GM12878 (cell line): ENCODE results near the gene LDLRAD4. TPM values are rescaled to one million over a fixed set of nuclear protein-coding genes. Genes with fewer than 3 reads are reported as not detected.

Experiments used
- ATAC-seq: fragments of 200-7000 bp; cut with Tn5 transposase; 3 replicates; pipeline ENCODE4 v1.9.1; 2020; ENCODE audit warnings: mild to moderate bottlenecking, moderate library complexity
- BruUV-seq: library from RNA; stranded (reverse); fragments of 400-500 nt; replicated peaks from 2 replicates; lab custom pipeline; 2021; lab: Mats Ljungman, UMichigan
- CTCF ChIA-PET: fragments of 300-600 bp; sonication (Branson Sonifier 250); formaldehyde crosslinking; extraction: SDS; loops from one replicate; lab custom pipeline; 2021; ENCODE audit warnings: inconsistent platforms; lab: Yijun Ruan, JAX
- POLR2A ChIA-PET: fragments of 350-600 bp; formaldehyde crosslinking; extraction: SDS; loops from one replicate; lab custom pipeline; 2021; ENCODE audit warnings: inconsistent platforms; lab: Charles Lee
- RAD21 ChIA-PET: fragments of 300-600 bp; sonication (Branson Sonifier 250); formaldehyde crosslinking; loops from one replicate; lab custom pipeline; 2023; ENCODE audit warnings: antibody characterized with exemption; ENCODE audit not compliant: unreplicated experiment; lab: Charles Lee
- SMC1A ChIA-PET: fragments of 300-600 bp; sonication (Branson Sonifier 250); formaldehyde crosslinking; loops from one replicate; lab custom pipeline; 2023; ENCODE audit not compliant: unreplicated experiment, uncharacterized antibody; lab: Charles Lee
- DNase-seq: peaks from one replicate; pipeline ENCODE4 v3.0.0-alpha.2; 2011; ENCODE audit warnings: low read depth, low spot score
- FAIRE-seq: peaks from 3 replicates; lab custom pipeline; 2011; peaks lifted over from hg19 to GRCh38; lab: Jason Lieb, UNC
- H2AFZ ChIP-seq: 2 replicates; pipeline ENCODE4 v1.6.0; 2011; ENCODE audit warnings: low read depth, low read length, control low read depth; ENCODE audit not compliant: control insufficient read depth
- H3K27ac ChIP-seq: 2 replicates; pipeline ENCODE4 v1.5.1; 2011; ENCODE audit warnings: control low read depth; ENCODE audit not compliant: control insufficient read depth, insufficient read depth
- H3K27me3 ChIP-seq, 2 experiments: replicated peaks in 1 of 2; 2 replicates each; pipeline versions ENCODE4 v1.6.0 to v1.6.1; 2011; ENCODE audit warnings: low read length in 1 of 2; ENCODE audit not compliant: control insufficient read depth in 2 of 2, insufficient read depth in 2 of 2
- H3K36me3 ChIP-seq, 2 experiments: 2 replicates each; pipeline ENCODE4 v1.5.1; 2011; ENCODE audit warnings: low read length in 1 of 2; ENCODE audit not compliant: control insufficient read depth in 2 of 2, insufficient read depth in 2 of 2
- H3K4me1 ChIP-seq: 2 replicates; pipeline ENCODE4 v1.6.1; 2011; ENCODE audit warnings: mild to moderate bottlenecking, low read length, moderate library complexity, mixed read lengths; ENCODE audit not compliant: control insufficient read depth, insufficient read depth
- H3K4me2 ChIP-seq: 2 replicates; pipeline ENCODE4 v1.6.0; 2011; ENCODE audit warnings: control low read depth; ENCODE audit not compliant: control insufficient read depth, insufficient read depth
- H3K4me3 ChIP-seq: fragments of 200-600 bp; sonication (generic); 2 replicates; pipeline ENCODE4 v1.5.1; 2016
- H3K79me2 ChIP-seq: 2 replicates; pipeline ENCODE4 v1.6.0; 2011; ENCODE audit warnings: low read length; ENCODE audit not compliant: control insufficient read depth, insufficient read depth
- H3K9ac ChIP-seq: 2 replicates; pipeline ENCODE4 v1.8.0; 2011; ENCODE audit warnings: low read length, control low read depth, mixed read lengths; ENCODE audit not compliant: control insufficient read depth, insufficient read depth
- H3K9me3 ChIP-seq: replicated peaks from 3 replicates; pipeline ENCODE4 v1.5.1; 2011; ENCODE audit warnings: mild to moderate bottlenecking, low read length; ENCODE audit not compliant: control insufficient read depth, insufficient read depth
- H4K20me1 ChIP-seq: 2 replicates; pipeline ENCODE4 v1.6.0; 2011; ENCODE audit not compliant: control insufficient read depth, insufficient read depth
- EED ChIP-seq: sonication (generic); IDR thresholded peaks from 2 replicates; pipeline ENCODE4 v1.6.1; 2016; ENCODE audit warnings: antibody characterized with exemption, low read depth
- JUND ChIP-seq: IDR thresholded peaks from 2 replicates; pipeline ENCODE4 v1.6.1; 2012; ENCODE audit warnings: low read depth, mild to moderate bottlenecking, low read length, improper control_type of control experiment, moderate library complexity
- MXI1 ChIP-seq: fragments of 150-350 bp; IDR thresholded peaks from 2 replicates; pipeline ENCODE4 v1.6.1; 2011; ENCODE audit warnings: low read depth, mild to moderate bottlenecking, inconsistent platforms, low read length, improper control_type of control experiment
- MYB ChIP-seq: fragments of 150-350 bp; IDR thresholded peaks from 2 replicates; pipeline ENCODE4 v1.6.1; 2014; ENCODE audit warnings: mild to moderate bottlenecking, low read depth, low read length, borderline replicate concordance
- NFIC ChIP-seq: IDR thresholded peaks from 2 replicates; pipeline ENCODE4 v1.6.1; 2012; ENCODE audit warnings: low read depth, mild to moderate bottlenecking, inconsistent platforms, low read length, moderate library complexity
- NFYB ChIP-seq: IDR thresholded peaks from 2 replicates; pipeline ENCODE4 v1.6.1; 2011; ENCODE audit warnings: low read depth, mild to moderate bottlenecking, low read length, improper control_type of control experiment, moderate library complexity; ENCODE audit not compliant: insufficient read depth
- SIX5 ChIP-seq: IDR thresholded peaks from 2 replicates; pipeline ENCODE4 v1.6.1; 2011; ENCODE audit warnings: mild to moderate bottlenecking, low read depth, low read length, moderate library complexity; ENCODE audit not compliant: severe bottlenecking
- SMAD1 ChIP-seq: fragments of 450-650 bp; IDR thresholded peaks from 2 replicates; pipeline ENCODE4 v1.6.1; 2018; ENCODE audit warnings: mild to moderate bottlenecking, low read depth; ENCODE audit not compliant: partially characterized antibody
- SMC3 ChIP-seq: IDR thresholded peaks from 2 replicates; pipeline ENCODE4 v1.6.1; 2011; ENCODE audit warnings: low read length, improper control_type of control experiment, borderline replicate concordance
- SREBF2 ChIP-seq: IDR thresholded peaks from 2 replicates; pipeline ENCODE4 v1.6.1; 2012; ENCODE audit warnings: mild to moderate bottlenecking, low read length
- SUPT20H ChIP-seq: IDR thresholded peaks from 2 replicates; pipeline ENCODE4 v1.6.1; 2011; ENCODE audit warnings: low read depth, mild to moderate bottlenecking, low read length, moderate library complexity, borderline replicate concordance; ENCODE audit not compliant: control insufficient read depth
- SUZ12 ChIP-seq: fragments of 200-600 bp; sonication (generic); IDR thresholded peaks from one replicate; pipeline ENCODE4 v1.6.1; 2018; ENCODE audit warnings: antibody characterized with exemption, mild to moderate bottlenecking; ENCODE audit not compliant: unreplicated experiment
- ZNF24 ChIP-seq: fragments of 450-650 bp; IDR thresholded peaks from 2 replicates; pipeline ENCODE4 v1.6.1; 2017; ENCODE audit warnings: antibody characterized with exemption, mild to moderate bottlenecking
- WGBS: methylation state at CpG from one replicate; pipeline ENCODE4 v1.1.6; 2016; ENCODE audit warnings: low lambda C conversion rate; ENCODE audit not compliant: insufficient replicate concordance, insufficient coverage; ENCODE audit errors: missing lambda C conversion rate; 5-methylcytosine and 5-hydroxymethylcytosine counted together
- in situ Hi-C: fragments of 300-500 bp; cut with MboI; formaldehyde crosslinking; loops from 9 replicates; pipeline ENCODE4 v1.14.3; 2018; ENCODE audit warnings: mixed read lengths
- intact Hi-C: fragments of 100-400 bp; cut with micrococcal nuclease; formaldehyde crosslinking; loops from one replicate; pipeline ENCODE4 v1.14.2; 2022; ENCODE audit not compliant: unreplicated experiment
- polyA plus RNA-seq, 11 experiments: library from polyadenylated mRNA; depleted of rRNA in 4 of 11; unstranded in 6 of 11; stranded (reverse) in 5 of 11; fragments of >200 nt; fragmentation: Nextera tagmentation in 4 of 11; fragmentation: Illumina TruSeq in 1 of 11; extraction: Ambion mirVana in 4 of 11; extraction: Trizol in 1 of 11; gene quantifications; 1 replicate in 1 of 11; 2 replicates in 10 of 11; pipeline versions ENCODE4 v1.2.1 to v1.2.3, GENCODE V29; 2011 to 2016; ENCODE audit warnings: inconsistent platforms in 2 of 11, missing spikeins in 2 of 11, low read depth in 1 of 11
- total RNA-seq, 4 experiments: library from RNA; depleted of rRNA in 3 of 4; stranded (reverse); fragments of >200 nt in 3 of 4; fragmentation: Illumina TruSeq in 1 of 4; extraction: Trizol in 1 of 4; gene quantifications; 2 replicates each; pipeline versions ENCODE4 v1.2.1 to v1.2.3, GENCODE V29; 2013 to 2021
- TF ChIP-seq, protein P1 (sequence below): IDR thresholded peaks from 2 replicates; pipeline ENCODE4 v1.6.1; 2011; ENCODE audit warnings: mild to moderate bottlenecking, low read depth, low read length, moderate library complexity; ENCODE audit not compliant: insufficient replicate concordance
- TF ChIP-seq, protein P2 (sequence below): fragments of 450-650 bp; IDR thresholded peaks from 2 replicates; pipeline ENCODE4 v1.6.1; 2017; ENCODE audit warnings: low read depth, mild to moderate bottlenecking, moderate library complexity
- TF ChIP-seq, protein P3 (sequence below): fragments of 450-650 bp; conservative IDR thresholded peaks from 2 replicates; pipeline ENCODE4 v1.6.1; 2017; ENCODE audit warnings: mild to moderate bottlenecking, moderate library complexity
- TF ChIP-seq, protein P4 (sequence below): IDR thresholded peaks from 2 replicates; pipeline ENCODE4 v1.6.1; 2012; ENCODE audit warnings: low read depth, low read length, improper control_type of control experiment

The LDLRAD4 gene
- total and polyA plus RNA-seq, 10 of the 15 experiments (the other 5 are each of a cell fraction or from before 2014, with no cell fraction given): 2.7 to 16.8 (median 11.2) TPM

DNA sequence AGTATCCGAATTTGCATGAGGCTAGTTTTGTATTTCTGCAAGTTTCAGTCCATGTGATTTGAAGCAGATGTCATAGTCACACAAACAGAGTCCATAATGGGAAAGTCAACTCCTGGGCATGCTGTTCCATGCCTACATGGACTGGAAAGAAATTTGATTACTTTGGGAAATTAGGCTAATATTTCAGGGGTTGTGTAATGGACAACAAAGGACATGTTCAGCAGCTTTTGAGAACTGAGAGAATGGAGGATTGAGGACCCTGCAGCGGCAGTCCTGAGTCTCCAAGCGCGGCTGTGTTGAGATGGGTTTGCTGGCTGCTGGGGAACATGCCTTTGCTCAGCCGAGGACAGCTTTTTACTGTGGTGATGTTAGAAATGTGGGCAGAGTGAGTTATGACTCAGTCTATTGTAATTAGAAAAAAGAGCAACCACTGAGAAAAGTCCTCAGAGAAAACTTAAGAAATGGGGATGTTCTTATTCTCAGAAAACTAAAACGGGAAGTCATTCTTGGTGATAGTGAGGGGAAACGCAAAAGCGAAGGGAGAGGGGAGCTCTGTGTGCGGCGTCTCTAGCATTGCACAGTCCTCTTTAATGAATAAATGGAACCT, 358.6 kb downstream of the LDLRAD4 start:
- WGBS: 1% methylated on average over 10 of the region's 10 CpGs
- DNase-seq (peak; percentile 90), ATAC-seq (peak; percentile 93), FAIRE-seq (peak; percentile 95)
- H3K27me3 ChIP-seq: no peaks in the 10 kb centered on the region
- ChIA-PET CTCF (interaction anchor here (0.8 to 3.9 kb wide), 11 partner anchors 9 to 54 kb away, joined by 3 to 31 read pairs (median 10); no protein-coding TSS in a partner anchor), RAD21 (interaction anchor here (0.8 to 9.3 kb wide), 9 partner anchors 9 to 52 kb away, joined by 3 to 156 read pairs (median 52); no protein-coding TSS in a partner anchor), POLR2A (interaction anchor here (1.1 to 4.0 kb wide), 9 partner anchors 10 to 150 kb away, joined by 3 to 108 read pairs (median 6); partner anchors contain the start of genes FAM210A and RNMT), SMC1A (interaction anchor here (1.0 to 6.8 kb wide), 11 partner anchors 9 to 236 kb away, joined by 3 to 133 read pairs (median 19); no protein-coding TSS in a partner anchor)
- H2AFZ ChIP-seq: peak overlapping the region; percentile 40; the same call in 1 of the 2 replicates
- in situ Hi-C loops: no loop called here
- peaks cover 33% of the 10 kb centered on the region for H3K4me1 ChIP-seq
- peak overlapping the region; percentile 51 for H3K4me3 ChIP-seq
- peak overlapping the region; percentile 69 for H3K4me2 ChIP-seq
- no TSS peak for BruUV-seq
- H4K20me1 ChIP-seq: no peaks in the 10 kb centered on the region
- peak overlapping the region; percentile 92 for H3K27ac ChIP-seq
- H3K79me2 ChIP-seq: no peaks in the 10 kb centered on the region
- no peaks in the 10 kb centered on the region for H3K36me3 ChIP-seq
- H3K9ac ChIP-seq: peak overlapping the region; percentile 68
- H3K9me3 ChIP-seq: no peaks in the 10 kb centered on the region
- intact Hi-C loops: loop anchor here (1.0 to 2.0 kb wide), 3 partner anchors 8 to 34 kb away; no protein-coding TSS in a partner anchor
- TF ChIP-seq SMAD1 (peak; percentile 55), SIX5 (no peak), SUZ12 (no peak), SREBF2 (no peak), JUND (peak; percentile 85; the same call in 1 of the 2 replicates), ZNF24 (no peak), EED (peak; percentile 92), MXI1 (peak; percentile 80), SUPT20H (no peak), MYB (no peak), NFYB (no peak), SMC3 (peak; percentile 35; the same call in 1 of the 2 replicates), NFIC (peak; percentile 93)
- TF ChIP-seq, protein P1, sequence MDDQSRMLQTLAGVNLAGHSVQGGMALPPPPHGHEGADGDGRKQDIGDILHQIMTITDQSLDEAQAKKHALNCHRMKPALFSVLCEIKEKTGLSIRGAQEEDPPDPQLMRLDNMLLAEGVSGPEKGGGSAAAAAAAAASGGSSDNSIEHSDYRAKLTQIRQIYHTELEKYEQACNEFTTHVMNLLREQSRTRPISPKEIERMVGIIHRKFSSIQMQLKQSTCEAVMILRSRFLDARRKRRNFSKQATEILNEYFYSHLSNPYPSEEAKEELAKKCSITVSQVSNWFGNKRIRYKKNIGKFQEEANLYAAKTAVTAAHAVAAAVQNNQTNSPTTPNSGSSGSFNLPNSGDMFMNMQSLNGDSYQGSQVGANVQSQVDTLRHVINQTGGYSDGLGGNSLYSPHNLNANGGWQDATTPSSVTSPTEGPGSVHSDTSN: no peak
- TF ChIP-seq, protein P2, sequence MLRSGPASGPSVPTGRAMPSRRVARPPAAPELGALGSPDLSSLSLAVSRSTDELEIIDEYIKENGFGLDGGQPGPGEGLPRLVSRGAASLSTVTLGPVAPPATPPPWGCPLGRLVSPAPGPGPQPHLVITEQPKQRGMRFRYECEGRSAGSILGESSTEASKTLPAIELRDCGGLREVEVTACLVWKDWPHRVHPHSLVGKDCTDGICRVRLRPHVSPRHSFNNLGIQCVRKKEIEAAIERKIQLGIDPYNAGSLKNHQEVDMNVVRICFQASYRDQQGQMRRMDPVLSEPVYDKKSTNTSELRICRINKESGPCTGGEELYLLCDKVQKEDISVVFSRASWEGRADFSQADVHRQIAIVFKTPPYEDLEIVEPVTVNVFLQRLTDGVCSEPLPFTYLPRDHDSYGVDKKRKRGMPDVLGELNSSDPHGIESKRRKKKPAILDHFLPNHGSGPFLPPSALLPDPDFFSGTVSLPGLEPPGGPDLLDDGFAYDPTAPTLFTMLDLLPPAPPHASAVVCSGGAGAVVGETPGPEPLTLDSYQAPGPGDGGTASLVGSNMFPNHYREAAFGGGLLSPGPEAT: peak; percentile 85; the same call in 1 of the 2 replicates
- TF ChIP-seq, protein P3, sequence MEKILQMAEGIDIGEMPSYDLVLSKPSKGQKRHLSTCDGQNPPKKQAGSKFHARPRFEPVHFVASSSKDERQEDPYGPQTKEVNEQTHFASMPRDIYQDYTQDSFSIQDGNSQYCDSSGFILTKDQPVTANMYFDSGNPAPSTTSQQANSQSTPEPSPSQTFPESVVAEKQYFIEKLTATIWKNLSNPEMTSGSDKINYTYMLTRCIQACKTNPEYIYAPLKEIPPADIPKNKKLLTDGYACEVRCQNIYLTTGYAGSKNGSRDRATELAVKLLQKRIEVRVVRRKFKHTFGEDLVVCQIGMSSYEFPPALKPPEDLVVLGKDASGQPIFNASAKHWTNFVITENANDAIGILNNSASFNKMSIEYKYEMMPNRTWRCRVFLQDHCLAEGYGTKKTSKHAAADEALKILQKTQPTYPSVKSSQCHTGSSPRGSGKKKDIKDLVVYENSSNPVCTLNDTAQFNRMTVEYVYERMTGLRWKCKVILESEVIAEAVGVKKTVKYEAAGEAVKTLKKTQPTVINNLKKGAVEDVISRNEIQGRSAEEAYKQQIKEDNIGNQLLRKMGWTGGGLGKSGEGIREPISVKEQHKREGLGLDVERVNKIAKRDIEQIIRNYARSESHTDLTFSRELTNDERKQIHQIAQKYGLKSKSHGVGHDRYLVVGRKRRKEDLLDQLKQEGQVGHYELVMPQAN: no peak
- TF ChIP-seq, protein P4, sequence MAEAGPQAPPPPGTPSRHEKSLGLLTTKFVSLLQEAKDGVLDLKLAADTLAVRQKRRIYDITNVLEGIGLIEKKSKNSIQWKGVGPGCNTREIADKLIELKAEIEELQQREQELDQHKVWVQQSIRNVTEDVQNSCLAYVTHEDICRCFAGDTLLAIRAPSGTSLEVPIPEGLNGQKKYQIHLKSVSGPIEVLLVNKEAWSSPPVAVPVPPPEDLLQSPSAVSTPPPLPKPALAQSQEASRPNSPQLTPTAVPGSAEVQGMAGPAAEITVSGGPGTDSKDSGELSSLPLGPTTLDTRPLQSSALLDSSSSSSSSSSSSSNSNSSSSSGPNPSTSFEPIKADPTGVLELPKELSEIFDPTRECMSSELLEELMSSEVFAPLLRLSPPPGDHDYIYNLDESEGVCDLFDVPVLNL: no peak
